ENCODE results near the gene LBX1.
"Not testable (repeated sequence)": the region's sequence is repeated elsewhere in the genome, so short reads cannot be mapped to it uniquely, and the experiment has no call there.

The LBX1 gene

GRCh38 chr10:101207026-101207425, 22.2 kb downstream of the LBX1 start:
- DNase-seq (ENCODE audit: low read depth in 2 of 2), result no peak

- DNase-seq (ENCODE audit: low read depth in 2 of 2), result not testable (repeated sequence)
Measured at GRCh38 chr10:101202667-101203066, 26.6 kb downstream of the LBX1 start.

- not testable (repeated sequence) for DNase-seq (ENCODE audit: low read depth in 2 of 2)
Measured at GRCh38 chr10:101198326-101198977, 30.8 kb downstream of the LBX1 start.

GRCh38 chr10:101195921-101196320, 33.3 kb downstream of the LBX1 start:
- DNase-seq (ENCODE audit: low read depth in 2 of 2), result no peak

GRCh38 chr10:101189461-101190401, 39.5 kb downstream of the LBX1 start:
- no peak for DNase-seq (ENCODE audit: low read depth in 2 of 2)

- no peak for DNase-seq (ENCODE audit: low read depth in 2 of 2)
Measured at GRCh38 chr10:101188942-101189341, 40.3 kb downstream of the LBX1 start.

- DNase-seq (ENCODE audit: low read depth in 2 of 2), result no peak
Measured at GRCh38 chr10:101183458-101184183, 45.6 kb downstream of the LBX1 start.

GRCh38 chr10:101182936-101183335, 46.3 kb downstream of the LBX1 start:
- DNase-seq (ENCODE audit: low read depth in 2 of 2), result no peak
